Measurements from ENCODE around the gene DSC3.

DSC3 gene

DNA sequence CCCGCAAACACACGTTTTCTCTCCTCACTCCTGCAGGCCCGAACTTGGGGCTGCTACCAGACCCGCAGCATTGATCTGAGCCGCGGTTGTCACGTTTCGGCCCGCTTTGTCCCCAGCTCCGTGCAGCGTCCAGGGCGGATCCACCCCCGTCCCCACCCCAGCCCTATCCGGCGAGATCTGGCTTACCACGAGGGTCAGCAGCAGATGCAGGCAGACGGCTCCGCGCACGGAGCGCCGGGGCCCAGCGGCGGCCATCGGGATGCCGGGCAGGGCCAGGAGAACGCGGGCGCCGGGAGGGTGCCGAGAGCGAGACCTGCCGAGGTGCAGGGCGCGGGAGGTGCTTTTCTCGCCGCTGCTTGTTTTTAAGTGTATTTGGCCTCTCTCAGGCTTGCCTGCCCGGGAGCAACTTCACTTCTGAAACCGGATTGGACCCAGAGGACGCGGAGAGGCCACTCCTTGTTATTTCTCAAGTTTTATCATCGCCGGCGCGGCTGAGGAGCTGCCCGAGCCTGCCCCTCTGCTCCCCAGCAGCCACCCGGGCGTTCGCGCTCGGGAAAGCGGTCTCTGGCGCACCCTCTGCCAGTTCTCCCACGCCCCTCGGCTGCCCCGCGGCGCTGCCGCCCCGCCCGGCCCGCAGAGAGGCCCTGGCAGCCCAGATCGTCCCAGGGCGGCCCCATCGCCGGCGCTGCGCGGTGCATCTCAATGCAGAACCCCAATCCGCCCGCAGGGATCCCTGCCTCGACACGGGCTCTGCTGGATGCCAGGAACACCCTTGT is at the start of gene DSC3:
Gene DSC3, minus strand, starts transcription at position 337 of the 776 bp plus-strand sequence. Its CDS starts 82 bp downstream, at position 255.
- no peak for DNase-seq (ENCODE audit: low read depth)
- no peak for TF ChIP-seq CTCF (IDR thresholded peaks at IDR 0.05; ENCODE audit: insufficient read depth, low read depth, low read length, missing control alignments)
- no peak within 1 kb of the TSS for H3K4me3 ChIP-seq (ENCODE audit: low read depth, low read length)

GRCh38 chr18:31091350-31091749 is 48.8 kb upstream of the DSC3 start:
- TF ChIP-seq CTCF (IDR thresholded peaks at IDR 0.05; ENCODE audit: insufficient read depth, low read depth, low read length, missing control alignments): no peak
- H3K4me3 ChIP-seq (ENCODE audit: low read depth, low read length): no peak overlapping the region
- DNase-seq (ENCODE audit: low read depth): no peak

DNA sequence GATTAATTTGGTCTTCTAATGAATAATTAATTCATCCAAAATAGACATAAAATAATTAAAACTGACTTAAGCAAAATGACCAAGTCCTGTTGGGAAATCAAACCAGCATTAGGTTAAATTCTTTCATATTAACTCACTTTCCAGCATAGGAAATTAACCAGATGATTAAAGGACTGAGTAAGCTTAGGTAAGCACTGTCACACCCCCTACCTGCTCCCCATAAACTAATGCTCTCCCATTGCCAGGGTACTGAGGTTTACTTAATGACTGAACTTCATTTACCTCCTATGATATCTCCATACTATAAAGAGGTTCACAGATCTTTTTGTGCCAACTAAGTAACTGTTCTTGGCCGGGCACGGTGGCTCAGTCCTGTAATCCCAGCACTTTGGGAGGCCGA is 46.0 kb upstream of the DSC3 start:
- no peak overlapping the region for H3K4me3 ChIP-seq (ENCODE audit: low read depth, low read length)
- TF ChIP-seq CTCF (IDR thresholded peaks at IDR 0.05; ENCODE audit: insufficient read depth, low read depth, low read length, missing control alignments): no peak
- DNase-seq (ENCODE audit: low read depth): no peak

GRCh38 chr18:31079973-31080372 is 37.4 kb upstream of the DSC3 start:
- DNase-seq (ENCODE audit: low read depth): no peak
- H3K4me3 ChIP-seq (ENCODE audit: low read depth, low read length): no peak overlapping the region
- TF ChIP-seq CTCF (IDR thresholded peaks at IDR 0.05; ENCODE audit: insufficient read depth, low read depth, low read length, missing control alignments): no peak

GRCh38 chr18:31077878-31078277 is 35.3 kb upstream of the DSC3 start:
- DNase-seq (ENCODE audit: low read depth): no peak
- TF ChIP-seq CTCF (IDR thresholded peaks at IDR 0.05; ENCODE audit: insufficient read depth, low read depth, low read length, missing control alignments): no peak
- H3K4me3 ChIP-seq (ENCODE audit: low read depth, low read length): no peak overlapping the region

DNA sequence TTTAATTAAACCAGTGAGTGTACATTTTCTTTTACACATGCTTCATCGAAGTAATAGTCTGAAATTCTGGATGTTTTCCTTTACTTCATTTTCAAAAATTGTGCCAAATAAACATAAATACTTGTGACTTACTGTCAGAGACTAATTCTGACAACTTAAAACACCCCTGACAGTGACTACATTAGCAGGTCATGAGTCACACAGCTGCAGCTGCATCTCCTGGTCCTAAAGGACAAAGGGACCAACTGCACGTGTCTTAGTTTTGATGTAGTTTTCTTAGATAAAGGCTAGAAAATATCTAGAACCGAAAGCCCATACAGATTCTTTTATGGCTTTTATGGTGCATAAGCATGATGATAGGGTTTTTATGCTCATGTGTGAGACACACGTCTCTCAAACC is 29.6 kb upstream of the DSC3 start:
- TF ChIP-seq CTCF (IDR thresholded peaks at IDR 0.05; ENCODE audit: insufficient read depth, low read depth, low read length, missing control alignments): no peak
- H3K4me3 ChIP-seq (ENCODE audit: low read depth, low read length): no peak overlapping the region
- no peak for DNase-seq (ENCODE audit: low read depth)

DNA sequence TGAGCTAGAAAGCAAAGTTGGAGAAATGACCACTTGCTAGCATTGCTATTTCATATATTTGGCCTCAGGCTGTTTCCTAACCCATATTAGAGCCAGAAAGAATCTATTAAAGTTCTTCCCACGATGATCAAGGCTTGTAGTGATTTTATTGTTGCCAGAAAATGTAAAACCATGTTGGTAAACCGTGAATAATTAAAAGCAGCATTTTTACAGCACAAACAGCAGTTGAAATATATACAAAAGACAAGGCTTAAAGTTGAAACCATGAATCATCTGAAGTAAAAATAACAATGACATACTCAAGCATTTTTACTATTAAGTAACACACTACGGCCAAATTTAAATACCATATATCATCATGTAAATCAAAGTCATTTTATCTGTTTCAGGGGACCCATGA is 27.7 kb upstream of the DSC3 start:
- no peak overlapping the region for H3K4me3 ChIP-seq (ENCODE audit: low read depth, low read length)
- DNase-seq (ENCODE audit: low read depth): no peak
- no peak for TF ChIP-seq CTCF (IDR thresholded peaks at IDR 0.05; ENCODE audit: insufficient read depth, low read depth, low read length, missing control alignments)
